Measurements from ENCODE around the gene ADAMTS5. TPM values are rescaled to one million over a fixed set of nuclear protein-coding genes. Genes with fewer than 3 reads are reported as not detected.
A peak's percentile ranks its signal among the peaks of the same experiment; 100 is the strongest.

ADAMTS5 gene
- total RNA-seq, 6 experiments from 2014 or later = 0.43 to 1.1 (median 0.47) TPM

DNA sequence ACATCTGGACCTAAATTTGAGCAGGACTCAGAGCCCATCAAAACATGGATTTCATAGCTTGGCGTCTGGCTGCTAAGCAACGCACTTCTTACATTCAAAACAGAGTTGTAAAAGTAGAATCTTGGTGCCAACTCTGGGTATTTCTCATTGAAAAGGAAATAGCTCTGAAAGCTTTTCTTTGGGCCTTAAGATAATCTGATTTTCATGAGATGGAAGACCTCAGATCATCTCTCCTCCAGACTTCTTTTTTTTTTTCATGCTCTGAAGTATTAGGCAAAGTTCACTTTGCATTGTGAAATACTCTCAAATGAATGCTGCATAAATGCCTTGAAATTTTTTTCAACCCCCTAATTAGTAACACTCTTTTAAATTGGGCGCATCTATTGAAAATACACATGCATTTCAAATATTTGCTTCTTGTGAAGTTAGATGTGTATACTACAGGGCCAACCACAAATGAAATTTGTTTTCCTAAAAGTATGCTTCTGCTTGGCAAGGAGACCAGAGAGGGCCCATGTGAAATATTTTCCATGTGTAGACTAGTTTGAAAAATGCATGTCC is 4.2 kb downstream of the ADAMTS5 start:
- Histone ChIP-seq H3K9me3 (no peaks in the 10 kb centered on the region), H3K36me3 (no peaks in the 10 kb centered on the region), H3K4me1 (peaks cover 0 to 20% (median 0%) of the 10 kb centered on the region in 4 donors), H3K27ac (no peak overlapping the region), H3K4me3 (no peak overlapping the region), H3K27me3 (peaks cover 0 to 3% of the 10 kb centered on the region in 2 donors)
- ATAC-seq (no peak), DNase-seq (no peak)
- intact Hi-C loops (cut with DNase I) = no loop called here
- 83% methylated on average over 3 of the region's 3 CpGs for WGBS (ENCODE audit: insufficient coverage, low coverage, low lambda C conversion rate, missing lambda C conversion rate)
- no peak for TF ChIP-seq POLR2A (IDR thresholded peaks at IDR 0.05)
- TF ChIP-seq, protein P1, sequence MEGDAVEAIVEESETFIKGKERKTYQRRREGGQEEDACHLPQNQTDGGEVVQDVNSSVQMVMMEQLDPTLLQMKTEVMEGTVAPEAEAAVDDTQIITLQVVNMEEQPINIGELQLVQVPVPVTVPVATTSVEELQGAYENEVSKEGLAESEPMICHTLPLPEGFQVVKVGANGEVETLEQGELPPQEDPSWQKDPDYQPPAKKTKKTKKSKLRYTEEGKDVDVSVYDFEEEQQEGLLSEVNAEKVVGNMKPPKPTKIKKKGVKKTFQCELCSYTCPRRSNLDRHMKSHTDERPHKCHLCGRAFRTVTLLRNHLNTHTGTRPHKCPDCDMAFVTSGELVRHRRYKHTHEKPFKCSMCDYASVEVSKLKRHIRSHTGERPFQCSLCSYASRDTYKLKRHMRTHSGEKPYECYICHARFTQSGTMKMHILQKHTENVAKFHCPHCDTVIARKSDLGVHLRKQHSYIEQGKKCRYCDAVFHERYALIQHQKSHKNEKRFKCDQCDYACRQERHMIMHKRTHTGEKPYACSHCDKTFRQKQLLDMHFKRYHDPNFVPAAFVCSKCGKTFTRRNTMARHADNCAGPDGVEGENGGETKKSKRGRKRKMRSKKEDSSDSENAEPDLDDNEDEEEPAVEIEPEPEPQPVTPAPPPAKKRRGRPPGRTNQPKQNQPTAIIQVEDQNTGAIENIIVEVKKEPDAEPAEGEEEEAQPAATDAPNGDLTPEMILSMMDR (IDR thresholded peaks at IDR 0.05) = no peak

DNA sequence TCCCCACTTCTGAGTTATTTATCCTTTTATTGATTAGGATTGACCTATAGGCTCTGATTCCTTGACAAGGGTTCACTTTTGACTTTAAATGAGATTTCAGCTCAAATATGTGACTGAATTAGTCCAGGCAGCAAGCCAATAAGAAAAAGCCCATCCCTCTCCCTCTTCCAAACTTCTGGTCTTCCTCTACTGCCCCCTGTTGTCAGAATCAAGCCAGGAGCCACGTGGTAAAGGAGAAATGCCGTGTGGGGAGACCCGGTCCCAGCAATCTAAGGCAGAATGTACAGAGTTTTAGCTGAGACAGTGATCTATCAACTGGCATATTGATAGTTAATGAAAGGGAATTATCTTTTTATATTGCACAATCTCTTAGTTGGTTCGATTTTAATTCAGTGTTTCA is 5.2 kb downstream of the ADAMTS5 start:
- TF ChIP-seq, protein P1 (IDR thresholded peaks at IDR 0.05) = peak in 2 of 4 donors; percentile 31 to 46
- TF ChIP-seq POLR2A (IDR thresholded peaks at IDR 0.05) = no peak
- peaks cover 0 to 13% (median 0%) of the 10 kb centered on the region in 4 donors for H3K4me1 ChIP-seq
- H3K27ac ChIP-seq = no peak overlapping the region
- ATAC-seq (peak in 1 of 4 donors; percentile 32), DNase-seq (no peak)
- 29% methylated on average over 4 of the region's 4 CpGs for WGBS (ENCODE audit: insufficient coverage, low coverage, low lambda C conversion rate, missing lambda C conversion rate)
- intact Hi-C loops (cut with DNase I) = no loop called here
- peaks cover 0 to 3% of the 10 kb centered on the region in 2 donors for H3K27me3 ChIP-seq
- H3K36me3 ChIP-seq = no peaks in the 10 kb centered on the region
- no peak overlapping the region for H3K4me3 ChIP-seq
- H3K9me3 ChIP-seq = no peaks in the 10 kb centered on the region

- Histone ChIP-seq H3K4me1 (no peaks in the 10 kb centered on the region), H3K4me3 (no peak overlapping the region), H3K27me3 (no peaks in the 10 kb centered on the region), H3K27ac (no peak overlapping the region), H3K9me3 (no peaks in the 10 kb centered on the region), H3K36me3 (no peaks in the 10 kb centered on the region)
- intact Hi-C loops (cut with DNase I) = no loop called here
- no peak for DNase-seq
- peak in 1 of 4 donors; percentile 36 for ATAC-seq
- no peak for TF ChIP-seq POLR2A (IDR thresholded peaks at IDR 0.05)
- TF ChIP-seq, protein P1 (IDR thresholded peaks at IDR 0.05) = no peak
- 43% methylated on average over 2 of the region's 2 CpGs for WGBS (ENCODE audit: insufficient coverage, low coverage, low lambda C conversion rate, missing lambda C conversion rate)
Observed at GRCh38 chr21:26958788-26959187, 8.1 kb downstream of the ADAMTS5 start.

DNA sequence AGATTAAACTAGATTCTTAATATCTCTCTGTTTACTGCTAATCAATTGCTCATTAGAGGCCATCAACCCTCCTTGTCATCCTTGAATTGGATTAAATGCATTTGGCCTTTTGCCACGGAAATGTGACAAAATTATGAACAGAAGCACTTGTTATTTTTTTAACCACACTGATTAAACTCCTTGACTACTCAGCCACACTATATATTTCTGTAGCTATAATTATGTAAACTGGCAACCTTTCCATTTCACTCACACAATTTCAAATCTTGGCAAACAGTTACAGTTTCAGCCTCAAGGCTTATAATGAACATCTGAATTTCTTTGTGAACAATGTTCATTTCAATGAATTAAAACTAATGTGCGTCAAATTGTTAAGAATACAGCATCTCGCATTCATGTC is 10.1 kb downstream of the ADAMTS5 start:
- DNase-seq (no peak), ATAC-seq (no peak)
- Histone ChIP-seq H3K9me3 (no peaks in the 10 kb centered on the region), H3K27me3 (no peaks in the 10 kb centered on the region), H3K4me1 (no peaks in the 10 kb centered on the region), H3K27ac (no peak overlapping the region), H3K4me3 (no peak overlapping the region), H3K36me3 (no peaks in the 10 kb centered on the region)
- 76% methylated on average over 3 of the region's 3 CpGs for WGBS (ENCODE audit: insufficient coverage, low coverage, low lambda C conversion rate, missing lambda C conversion rate)
- intact Hi-C loops (cut with DNase I) = no loop called here
- TF ChIP-seq, protein P1 (IDR thresholded peaks at IDR 0.05) = no peak
- TF ChIP-seq POLR2A (IDR thresholded peaks at IDR 0.05) = no peak

GRCh38 chr21:26956216-26956615 is 10.7 kb downstream of the ADAMTS5 start:
- no peak overlapping the region for H3K4me3 ChIP-seq
- no peak overlapping the region for H3K27ac ChIP-seq
- TF ChIP-seq, protein P1 (IDR thresholded peaks at IDR 0.05) = no peak
- TF ChIP-seq POLR2A (IDR thresholded peaks at IDR 0.05) = no peak
- intact Hi-C loops (cut with DNase I) = no loop called here
- no peaks in the 10 kb centered on the region for H3K27me3 ChIP-seq
- H3K4me1 ChIP-seq = no peaks in the 10 kb centered on the region
- ATAC-seq (no peak), DNase-seq (no peak)
- no peaks in the 10 kb centered on the region for H3K9me3 ChIP-seq
- H3K36me3 ChIP-seq = no peaks in the 10 kb centered on the region
